ENCODE data around the gene OR5AU1. TPM values are rescaled to one million over a fixed set of nuclear protein-coding genes. Genes with fewer than 3 reads are reported as not detected.
A peak's percentile ranks its signal among the peaks of the same experiment; 100 is the strongest.

OR5AU1 gene
- total and polyA plus RNA-seq, 12 donors: not detected

DNA sequence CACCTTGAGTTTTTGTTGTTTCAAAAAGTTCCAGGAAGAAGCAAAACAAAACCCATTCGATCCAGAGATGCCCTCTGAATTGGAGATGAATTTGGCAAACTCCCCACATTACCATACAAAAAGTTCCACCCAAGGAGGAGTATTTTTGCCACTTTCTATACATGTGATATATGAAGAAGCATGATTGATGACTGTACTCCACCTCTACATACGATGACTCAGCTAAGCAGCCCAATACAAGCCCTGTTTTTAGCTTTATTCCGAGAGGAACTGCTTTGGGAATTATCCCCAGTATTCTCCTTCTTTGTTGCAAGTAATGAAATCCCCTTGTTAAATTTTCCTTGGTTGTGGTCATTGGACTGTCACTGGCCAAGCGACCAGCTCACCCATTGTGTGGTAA, 43.6 kb downstream of the OR5AU1 start:
- TF ChIP-seq CTCF (IDR thresholded peaks at IDR 0.05): no peak
- ATAC-seq: no peak
- Histone ChIP-seq H3K9me3 (no peaks in the 10 kb centered on the region), H3K4me3 (no peak overlapping the region), H3K27ac (no peak overlapping the region), H3K36me3 (no peaks in the 10 kb centered on the region), H3K4me1 (peaks cover 0 to 7% (median 0%) of the 10 kb centered on the region in 9 donors), H3K27me3 (no peaks in the 10 kb centered on the region)
- no peak for DNase-seq
- intact Hi-C loops (cut with DNase I): loop anchor here in 1 of 10 donors (10.0 kb wide), 1 partner anchor 257 kb away; no protein-coding TSS in a partner anchor
- WGBS, 2 donors: 86 to 91% methylated on average over 4 of the region's 4 CpGs

- H3K4me3 ChIP-seq: no peak overlapping the region
- peaks cover 3 to 34% (median 22%) of the 10 kb centered on the region in 9 donors for H3K4me1 ChIP-seq
- no peaks in the 10 kb centered on the region for H3K9me3 ChIP-seq
- H3K27me3 ChIP-seq: no peaks in the 10 kb centered on the region
- no peak for TF ChIP-seq CTCF (IDR thresholded peaks at IDR 0.05)
- DNase-seq (no peak), ATAC-seq (no peak)
- no peak overlapping the region for H3K27ac ChIP-seq
- H3K36me3 ChIP-seq: no peaks in the 10 kb centered on the region
- WGBS, 2 donors: 86 to 88% methylated on average over 6 of the region's 6 CpGs
- intact Hi-C loops (cut with DNase I): loop anchor here in 9 of 10 donors (5.0 to 10.0 kb wide), 5 partner anchors 42 to 425 kb away; partner anchors contain the start of genes ANG (in 2 of the 9) and RNASE4 (in 2 of the 9)
Observed at GRCh38 chr14:21109377-21110138, 46.3 kb downstream of the OR5AU1 start.

- H3K36me3 ChIP-seq: no peaks in the 10 kb centered on the region
- no peak for DNase-seq
- intact Hi-C loops (cut with DNase I): loop anchor here in 9 of 10 donors (5.0 to 10.0 kb wide), 5 partner anchors 41 to 424 kb away; partner anchors contain the start of genes ANG (in 2 of the 9) and RNASE4 (in 2 of the 9)
- no peaks in the 10 kb centered on the region for H3K27me3 ChIP-seq
- TF ChIP-seq CTCF (IDR thresholded peaks at IDR 0.05): no peak
- H3K4me3 ChIP-seq: no peak overlapping the region
- peaks cover 3 to 38% (median 25%) of the 10 kb centered on the region in 9 donors for H3K4me1 ChIP-seq
- no peaks in the 10 kb centered on the region for H3K9me3 ChIP-seq
- no peak overlapping the region for H3K27ac ChIP-seq
- 96% methylated on average over 4 of the region's 4 CpGs for WGBS, 2 donors
- ATAC-seq: no peak
Observed at GRCh38 chr14:21108791-21109190, 47.1 kb downstream of the OR5AU1 start.

DNA sequence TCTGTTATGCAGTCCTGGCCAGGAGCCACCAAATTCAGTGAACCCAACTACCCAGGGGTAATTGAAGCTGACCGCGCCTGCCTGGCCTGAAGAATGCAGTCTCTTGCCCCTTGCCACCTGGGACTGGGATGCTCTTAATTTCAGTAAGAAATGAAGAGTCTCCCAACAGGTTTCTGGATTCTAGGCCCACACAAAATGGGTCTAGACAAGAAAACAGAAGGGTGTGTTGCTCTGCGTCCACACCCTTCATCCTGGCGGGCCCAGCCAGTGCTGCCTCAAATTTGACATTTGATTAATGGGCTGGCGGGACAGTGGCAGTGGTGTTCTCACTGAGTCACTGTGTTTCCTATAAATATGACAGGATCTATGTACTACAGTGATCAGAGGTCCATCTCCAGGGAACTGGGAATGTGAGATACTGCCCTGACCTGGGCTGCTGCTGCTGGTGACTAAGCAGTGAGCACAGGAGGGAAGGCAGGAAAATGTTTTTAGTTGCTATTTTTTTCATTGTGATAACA, 48.5 kb downstream of the OR5AU1 start:
- H3K9me3 ChIP-seq: no peaks in the 10 kb centered on the region
- peak overlapping the region in 9 of 10 donors; percentile 55 to 99 (median 97) for H3K27ac ChIP-seq
- peak in 1 of 2 donors; percentile 29 for DNase-seq
- intact Hi-C loops (cut with DNase I): loop anchor here in 9 of 10 donors (2.0 to 10.0 kb wide), 6 partner anchors 39 to 423 kb away; partner anchors contain the start of genes ANG (in 2 of the 9) and RNASE4 (in 2 of the 9)
- no peak for ATAC-seq
- TF ChIP-seq CTCF (IDR thresholded peaks at IDR 0.05): no peak
- 56% methylated on average over 5 of the region's 5 CpGs for WGBS, 2 donors
- H3K27me3 ChIP-seq: no peaks in the 10 kb centered on the region
- H3K4me1 ChIP-seq: peaks cover 3 to 50% (median 33%) of the 10 kb centered on the region in 9 donors
- H3K36me3 ChIP-seq: no peaks in the 10 kb centered on the region
- H3K4me3 ChIP-seq: no peak overlapping the region
